ENCODE data around the gene GALNT7. TPM values are rescaled to one million over a fixed set of nuclear protein-coding genes. Genes with fewer than 3 reads are reported as not detected.

GALNT7 gene
- polyA plus RNA-seq, 1 donor from 2014 or later = 15.0 TPM

- Histone ChIP-seq H2AFZ (ENCODE audit: low read depth, low read length) (no peak overlapping the region), H3K27me3 (ENCODE audit: insufficient read depth, low read depth, low read length) (no peaks in the 10 kb centered on the region), H3K9ac (ENCODE audit: low read length) (no peak overlapping the region), H3K4me2 (ENCODE audit: low read length) (no peak overlapping the region), H4K20me1 (ENCODE audit: insufficient read depth) (no peaks in the 10 kb centered on the region), H3K36me3 (ENCODE audit: insufficient read depth, low read length) (no peaks in the 10 kb centered on the region), H3F3A (ENCODE audit: insufficient read depth, low read length, poor library complexity, severe bottlenecking) (no peaks in the 10 kb centered on the region), H3K9me3 (ENCODE audit: low read length) (no peaks in the 10 kb centered on the region), H3K9me2 (ENCODE audit: insufficient read depth, low read length) (no peaks in the 10 kb centered on the region), H3K4me3 (ENCODE audit: low read length) (no peak overlapping the region), H3K79me2 (replicated peaks; ENCODE audit: insufficient read depth, low read length) (no peaks in the 10 kb centered on the region), H3K27ac (ENCODE audit: low read length) (no peak overlapping the region)
- no peak for TF ChIP-seq EZH2 (IDR thresholded peaks at IDR 0.05; ENCODE audit: borderline replicate concordance, insufficient read depth, low read length, poor library complexity, severe bottlenecking)
- TF ChIP-seq, protein P1, sequence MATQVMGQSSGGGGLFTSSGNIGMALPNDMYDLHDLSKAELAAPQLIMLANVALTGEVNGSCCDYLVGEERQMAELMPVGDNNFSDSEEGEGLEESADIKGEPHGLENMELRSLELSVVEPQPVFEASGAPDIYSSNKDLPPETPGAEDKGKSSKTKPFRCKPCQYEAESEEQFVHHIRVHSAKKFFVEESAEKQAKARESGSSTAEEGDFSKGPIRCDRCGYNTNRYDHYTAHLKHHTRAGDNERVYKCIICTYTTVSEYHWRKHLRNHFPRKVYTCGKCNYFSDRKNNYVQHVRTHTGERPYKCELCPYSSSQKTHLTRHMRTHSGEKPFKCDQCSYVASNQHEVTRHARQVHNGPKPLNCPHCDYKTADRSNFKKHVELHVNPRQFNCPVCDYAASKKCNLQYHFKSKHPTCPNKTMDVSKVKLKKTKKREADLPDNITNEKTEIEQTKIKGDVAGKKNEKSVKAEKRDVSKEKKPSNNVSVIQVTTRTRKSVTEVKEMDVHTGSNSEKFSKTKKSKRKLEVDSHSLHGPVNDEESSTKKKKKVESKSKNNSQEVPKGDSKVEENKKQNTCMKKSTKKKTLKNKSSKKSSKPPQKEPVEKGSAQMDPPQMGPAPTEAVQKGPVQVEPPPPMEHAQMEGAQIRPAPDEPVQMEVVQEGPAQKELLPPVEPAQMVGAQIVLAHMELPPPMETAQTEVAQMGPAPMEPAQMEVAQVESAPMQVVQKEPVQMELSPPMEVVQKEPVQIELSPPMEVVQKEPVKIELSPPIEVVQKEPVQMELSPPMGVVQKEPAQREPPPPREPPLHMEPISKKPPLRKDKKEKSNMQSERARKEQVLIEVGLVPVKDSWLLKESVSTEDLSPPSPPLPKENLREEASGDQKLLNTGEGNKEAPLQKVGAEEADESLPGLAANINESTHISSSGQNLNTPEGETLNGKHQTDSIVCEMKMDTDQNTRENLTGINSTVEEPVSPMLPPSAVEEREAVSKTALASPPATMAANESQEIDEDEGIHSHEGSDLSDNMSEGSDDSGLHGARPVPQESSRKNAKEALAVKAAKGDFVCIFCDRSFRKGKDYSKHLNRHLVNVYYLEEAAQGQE (IDR thresholded peaks at IDR 0.05; ENCODE audit: borderline replicate concordance) = no peak
- TF ChIP-seq EP300 (conservative IDR thresholded peaks at IDR 0.05; ENCODE audit: poor library complexity, severe bottlenecking) = no peak
- no peak for TF ChIP-seq RAD21 (conservative IDR thresholded peaks at IDR 0.05)
- TF ChIP-seq MXI1 (conservative IDR thresholded peaks at IDR 0.05; ENCODE audit: poor library complexity, severe bottlenecking) = no peak
- no peak for TF ChIP-seq TAF1 (IDR thresholded peaks at IDR 0.05; ENCODE audit: low read depth)
- TF ChIP-seq SMC3 (conservative IDR thresholded peaks at IDR 0.05; ENCODE audit: poor library complexity) = no peak
Observed at GRCh38 chr4:173146456-173146855, 22.2 kb upstream of the GALNT7 start.

- Histone ChIP-seq H3K9me2 (ENCODE audit: insufficient read depth, low read length) (no peaks in the 10 kb centered on the region), H3K27ac (ENCODE audit: low read length) (no peak overlapping the region), H3K4me2 (ENCODE audit: low read length) (no peak overlapping the region), H3K4me3 (ENCODE audit: low read length) (no peak overlapping the region), H3K79me2 (replicated peaks; ENCODE audit: insufficient read depth, low read length) (no peaks in the 10 kb centered on the region), H4K20me1 (ENCODE audit: insufficient read depth) (no peaks in the 10 kb centered on the region), H3K9me3 (ENCODE audit: low read length) (no peaks in the 10 kb centered on the region), H2AFZ (ENCODE audit: low read depth, low read length) (no peak overlapping the region), H3K36me3 (ENCODE audit: insufficient read depth, low read length) (no peaks in the 10 kb centered on the region), H3K27me3 (ENCODE audit: insufficient read depth, low read depth, low read length) (no peaks in the 10 kb centered on the region), H3K9ac (ENCODE audit: low read length) (no peak overlapping the region), H3F3A (ENCODE audit: insufficient read depth, low read length, poor library complexity, severe bottlenecking) (no peaks in the 10 kb centered on the region)
- TF ChIP-seq RAD21 (conservative IDR thresholded peaks at IDR 0.05) (no peak), SMC3 (conservative IDR thresholded peaks at IDR 0.05; ENCODE audit: poor library complexity) (no peak), EP300 (conservative IDR thresholded peaks at IDR 0.05; ENCODE audit: poor library complexity, severe bottlenecking) (no peak), POLR2AphosphoS5 (IDR thresholded peaks at IDR 0.05) (no peak), MXI1 (conservative IDR thresholded peaks at IDR 0.05; ENCODE audit: poor library complexity, severe bottlenecking) (no peak), EZH2 (IDR thresholded peaks at IDR 0.05; ENCODE audit: borderline replicate concordance, insufficient read depth, low read length, poor library complexity, severe bottlenecking) (no peak), TAF1 (IDR thresholded peaks at IDR 0.05; ENCODE audit: low read depth) (no peak)
- TF ChIP-seq, protein P2, sequence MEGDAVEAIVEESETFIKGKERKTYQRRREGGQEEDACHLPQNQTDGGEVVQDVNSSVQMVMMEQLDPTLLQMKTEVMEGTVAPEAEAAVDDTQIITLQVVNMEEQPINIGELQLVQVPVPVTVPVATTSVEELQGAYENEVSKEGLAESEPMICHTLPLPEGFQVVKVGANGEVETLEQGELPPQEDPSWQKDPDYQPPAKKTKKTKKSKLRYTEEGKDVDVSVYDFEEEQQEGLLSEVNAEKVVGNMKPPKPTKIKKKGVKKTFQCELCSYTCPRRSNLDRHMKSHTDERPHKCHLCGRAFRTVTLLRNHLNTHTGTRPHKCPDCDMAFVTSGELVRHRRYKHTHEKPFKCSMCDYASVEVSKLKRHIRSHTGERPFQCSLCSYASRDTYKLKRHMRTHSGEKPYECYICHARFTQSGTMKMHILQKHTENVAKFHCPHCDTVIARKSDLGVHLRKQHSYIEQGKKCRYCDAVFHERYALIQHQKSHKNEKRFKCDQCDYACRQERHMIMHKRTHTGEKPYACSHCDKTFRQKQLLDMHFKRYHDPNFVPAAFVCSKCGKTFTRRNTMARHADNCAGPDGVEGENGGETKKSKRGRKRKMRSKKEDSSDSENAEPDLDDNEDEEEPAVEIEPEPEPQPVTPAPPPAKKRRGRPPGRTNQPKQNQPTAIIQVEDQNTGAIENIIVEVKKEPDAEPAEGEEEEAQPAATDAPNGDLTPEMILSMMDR (IDR thresholded peaks at IDR 0.05; ENCODE audit: poor library complexity, severe bottlenecking) = no peak
- TF ChIP-seq, protein P1 (IDR thresholded peaks at IDR 0.05; ENCODE audit: borderline replicate concordance) = no peak
Observed at GRCh38 chr4:173151496-173151895, 17.1 kb upstream of the GALNT7 start.

Measured in neural cell (in vitro differentiated cells).